ENCODE measurements around the gene CCDC18.
A peak's percentile ranks its signal among the peaks of the same experiment; 100 is the strongest.
"Not testable (repeated sequence)": the region's sequence is repeated elsewhere in the genome, so short reads cannot be mapped to it uniquely, and the experiment has no call there.

CCDC18 gene

GRCh38 chr1:93177991-93178390 is 2.5 kb upstream of the CCDC18 start:
- peak; percentile 56 for DNase-seq (ENCODE audit: low read depth)

GRCh38 chr1:93178418-93178817 is 2.1 kb upstream of the CCDC18 start:
- DNase-seq (ENCODE audit: low read depth), result peak; percentile 30

- DNase-seq (ENCODE audit: low read depth), result peak; percentile 99
These were observed 420 bp upstream of the CCDC18 start, which contains the start of gene TMED5 for GRCh38 chr1:93179886-93180722. TSS of gene TMED5 (minus strand) at chr1:93180413. CDS start at chr1:93180242, 171 bp downstream.

DNA sequence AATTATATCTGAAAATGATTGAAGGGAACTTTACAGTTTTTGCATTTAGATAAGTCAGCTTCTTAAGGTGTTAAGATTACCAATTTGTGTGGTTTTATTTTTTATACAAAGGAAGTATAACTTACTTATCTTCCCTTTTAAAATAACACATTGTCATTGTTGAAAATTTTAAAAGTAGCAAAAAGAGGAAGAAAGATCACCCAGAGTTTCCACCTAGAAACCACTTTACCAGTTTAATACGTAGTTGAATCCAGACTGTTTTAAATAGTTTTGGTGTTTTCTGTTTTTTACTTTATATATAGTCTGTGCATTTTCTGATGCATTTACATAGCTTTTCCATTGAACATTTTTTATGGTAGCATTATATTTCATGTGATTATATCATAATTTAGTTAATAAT is 6.1 kb downstream of the CCDC18 start:
- no peak for DNase-seq (ENCODE audit: low read depth)

GRCh38 chr1:93190432-93190831 is 9.9 kb downstream of the CCDC18 start:
- DNase-seq (ENCODE audit: low read depth), result no peak

DNA sequence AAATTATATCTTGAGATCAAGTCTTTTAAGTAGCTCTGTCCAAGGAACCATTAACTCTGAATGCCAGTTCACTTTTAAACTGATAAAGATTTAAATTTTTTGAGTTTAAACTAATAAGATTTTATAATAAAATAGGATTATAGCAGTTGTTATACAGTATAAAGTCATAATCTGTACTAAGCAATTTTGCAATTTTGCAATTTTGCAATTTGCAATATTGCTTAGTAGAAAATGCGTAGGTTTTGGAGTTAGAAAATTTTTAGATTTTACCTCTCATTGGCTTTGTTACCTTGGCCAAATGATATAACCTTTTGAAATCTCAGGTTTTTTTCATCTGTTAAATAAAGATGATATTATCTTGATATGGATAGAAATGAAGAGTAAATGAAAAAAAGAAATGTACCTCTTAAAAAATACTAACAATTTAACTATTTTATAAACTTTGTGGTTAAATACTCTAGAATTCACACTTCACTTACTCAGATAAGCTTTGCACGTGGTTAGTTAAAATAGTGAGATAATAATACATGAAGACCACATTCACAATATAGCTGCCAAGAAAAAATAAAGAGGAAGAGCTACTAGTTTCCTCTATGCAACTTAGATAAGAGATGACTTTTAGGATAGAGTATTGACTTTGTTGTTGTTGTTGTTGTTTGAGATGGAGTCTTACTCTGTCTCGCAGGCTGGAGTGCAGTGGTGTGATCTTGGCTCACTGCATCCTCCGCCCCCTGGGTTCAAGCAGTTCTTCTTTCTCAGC is 13.9 kb downstream of the CCDC18 start:
- DNase-seq (ENCODE audit: low read depth), result no peak

GRCh38 chr1:93196591-93196990 is 16.1 kb downstream of the CCDC18 start:
- peak; percentile 68 for DNase-seq (ENCODE audit: low read depth)

- no peak for DNase-seq (ENCODE audit: low read depth)
These were observed 18.6 kb downstream of the CCDC18 start for GRCh38 chr1:93199150-93199549.

- DNase-seq (ENCODE audit: low read depth), result peak; percentile 57
These were observed 19.6 kb downstream of the CCDC18 start for GRCh38 chr1:93200086-93200620.

DNA sequence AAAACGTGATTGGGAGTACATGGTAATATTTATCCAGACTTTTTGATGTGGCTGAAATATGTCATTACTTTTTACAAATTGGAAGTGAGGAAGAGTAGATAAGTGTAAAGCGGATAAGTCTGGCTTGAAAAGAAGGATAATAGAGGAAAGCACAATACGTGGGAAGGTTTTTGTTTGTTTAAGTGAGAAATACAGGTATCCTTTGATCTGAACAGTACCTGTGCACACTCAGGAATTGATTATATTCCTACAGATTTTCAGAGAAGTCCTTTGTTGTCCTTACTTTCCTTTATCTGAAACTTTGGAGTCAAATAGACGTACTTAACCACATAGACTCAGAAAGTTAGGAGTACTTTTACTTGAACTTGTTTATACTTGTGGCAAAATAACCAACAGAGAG is 20.2 kb downstream of the CCDC18 start:
- DNase-seq (ENCODE audit: low read depth), result no peak

- DNase-seq (ENCODE audit: low read depth), result no peak
These were observed 25.5 kb downstream of the CCDC18 start for GRCh38 chr1:93205892-93206566.

DNA sequence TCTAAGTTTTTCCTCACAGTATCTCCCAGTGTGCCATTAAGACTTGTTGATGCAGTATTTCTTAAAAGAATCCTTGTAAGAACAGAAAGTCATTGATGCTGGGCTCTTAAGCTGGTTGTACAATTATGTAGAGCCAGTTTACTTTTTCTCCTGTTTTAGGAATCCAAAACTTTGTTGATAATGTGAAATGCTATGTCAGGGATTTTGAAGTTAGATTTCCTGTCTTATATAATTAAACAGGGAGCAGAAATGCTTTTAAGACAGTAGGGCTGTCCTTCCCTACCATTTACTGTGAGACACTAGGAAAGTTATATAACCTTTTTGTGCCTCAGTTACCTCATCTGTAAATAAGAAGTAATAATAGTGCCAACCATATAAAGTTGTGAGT is 26.0 kb downstream of the CCDC18 start:
- no peak for DNase-seq (ENCODE audit: low read depth)

GRCh38 chr1:93207211-93207610 is 26.7 kb downstream of the CCDC18 start:
- DNase-seq (ENCODE audit: low read depth), result peak; percentile 21

DNA sequence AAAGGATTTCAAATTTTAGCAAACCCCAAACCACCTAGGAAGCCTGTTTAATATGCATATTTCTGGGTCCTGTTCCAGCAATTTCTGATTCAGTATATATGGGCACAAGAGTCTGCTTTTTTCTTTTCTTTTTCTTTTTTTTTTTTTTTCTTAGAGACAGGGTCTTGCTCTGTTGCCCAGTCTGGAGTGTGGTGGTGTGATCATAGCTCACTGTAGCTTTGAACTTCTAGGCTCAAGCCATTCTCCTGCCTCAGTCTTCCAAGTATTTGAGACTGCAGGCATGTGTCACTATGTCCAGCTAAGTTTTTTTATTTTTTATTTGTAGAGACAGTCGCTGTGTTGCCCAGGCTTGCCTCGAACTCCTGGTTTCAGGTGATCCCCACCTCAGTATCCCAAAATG is 34.8 kb downstream of the CCDC18 start:
- no peak for DNase-seq (ENCODE audit: low read depth)

- peak; percentile 87 for DNase-seq (ENCODE audit: low read depth)
These were observed 38.9 kb downstream of the CCDC18 start for GRCh38 chr1:93219443-93219842.

GRCh38 chr1:93220716-93221115 is 40.2 kb downstream of the CCDC18 start:
- DNase-seq (ENCODE audit: low read depth), result not testable (repeated sequence)

DNA sequence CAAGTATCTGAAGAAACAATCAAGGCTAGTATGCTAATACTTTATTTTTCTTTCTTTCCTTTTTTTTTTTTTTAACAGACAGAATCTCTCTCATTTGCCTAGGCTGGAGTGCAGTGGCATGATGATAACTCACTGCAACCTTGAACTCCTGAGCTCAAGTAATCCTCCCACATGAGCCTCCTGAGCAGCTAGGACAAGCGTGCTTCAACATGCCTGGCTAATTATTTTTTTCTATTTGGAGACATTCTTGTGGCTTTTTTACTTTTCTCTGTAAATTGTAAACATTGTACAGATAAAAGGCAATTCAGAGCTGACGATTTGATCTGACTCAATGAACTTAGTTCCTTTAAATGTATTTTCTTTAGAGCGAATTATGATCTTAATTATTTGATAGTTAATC is 41.4 kb downstream of the CCDC18 start:
- peak; percentile 77 for DNase-seq (ENCODE audit: low read depth)

DNA sequence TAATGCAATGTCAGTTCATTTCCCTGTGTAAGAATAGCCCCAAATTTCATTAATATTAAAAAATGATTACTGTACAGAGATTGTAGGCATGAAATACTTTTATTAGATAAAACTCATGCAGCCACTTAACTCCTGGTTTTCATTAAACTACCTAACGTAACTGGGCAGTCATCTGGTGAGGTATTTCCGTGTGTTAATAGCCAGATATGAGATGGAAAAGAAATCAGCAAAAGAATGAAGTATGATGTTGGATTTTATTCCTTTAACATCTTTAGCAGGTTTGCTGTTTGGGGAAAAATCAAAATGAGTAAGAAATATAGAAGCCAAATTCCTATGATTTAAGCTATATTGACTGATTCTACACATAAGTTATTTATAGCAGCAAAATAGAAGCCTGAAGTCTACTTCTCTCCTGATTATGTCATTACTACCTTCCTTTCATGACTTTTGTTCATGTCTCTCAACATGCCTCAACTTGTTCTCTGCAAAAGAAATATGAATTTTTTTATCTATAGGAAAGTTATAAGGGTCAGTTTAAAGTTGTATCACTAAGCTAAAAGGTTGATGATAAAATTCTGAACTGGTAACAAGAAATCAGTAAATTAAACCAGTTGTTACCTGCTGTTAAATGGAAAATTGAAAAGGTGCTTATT is 42.6 kb downstream of the CCDC18 start:
- DNase-seq (ENCODE audit: low read depth), result peak; percentile 12

- DNase-seq (ENCODE audit: low read depth), result no peak
These were observed 54.7 kb downstream of the CCDC18 start for GRCh38 chr1:93235261-93235660.

DNA sequence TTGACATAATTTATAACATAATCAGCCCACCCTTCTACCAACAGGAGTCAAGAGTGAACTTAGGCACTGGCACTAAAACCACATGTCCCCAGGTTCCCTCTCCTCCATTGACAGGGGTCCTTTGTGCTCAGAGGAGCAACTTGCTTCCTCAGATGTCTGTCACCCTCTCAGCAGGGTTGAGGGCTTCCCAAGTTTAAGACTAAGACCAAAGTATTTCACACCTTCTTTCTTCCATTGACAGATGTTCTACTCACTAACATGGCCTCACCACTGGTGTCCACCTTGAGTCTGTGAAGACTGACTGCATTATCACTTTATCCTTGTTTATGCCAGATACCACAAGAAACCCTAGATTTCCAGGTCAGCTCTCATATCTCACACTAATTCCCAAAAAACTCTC is 56.5 kb downstream of the CCDC18 start:
- no peak for DNase-seq (ENCODE audit: low read depth)

DNA sequence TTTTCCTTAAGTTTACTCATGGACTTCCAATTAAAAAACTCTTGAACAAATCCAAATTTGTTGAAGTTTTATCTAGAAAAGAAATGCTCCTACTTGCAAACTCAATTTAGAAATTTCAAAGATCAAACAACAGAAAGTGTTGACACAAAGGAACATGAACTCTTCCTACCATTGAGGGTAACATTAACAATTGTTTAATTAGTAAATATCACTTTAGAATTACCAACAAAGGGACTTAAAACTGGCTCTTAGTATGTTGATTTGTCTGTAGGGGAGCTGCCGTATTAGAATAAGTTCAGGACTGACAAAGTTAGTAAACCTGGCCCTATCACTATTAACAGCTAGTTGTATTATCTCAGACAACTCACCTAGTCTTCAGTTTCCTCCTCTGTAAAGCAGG is 57.9 kb downstream of the CCDC18 start:
- no peak for DNase-seq (ENCODE audit: low read depth)

DNA sequence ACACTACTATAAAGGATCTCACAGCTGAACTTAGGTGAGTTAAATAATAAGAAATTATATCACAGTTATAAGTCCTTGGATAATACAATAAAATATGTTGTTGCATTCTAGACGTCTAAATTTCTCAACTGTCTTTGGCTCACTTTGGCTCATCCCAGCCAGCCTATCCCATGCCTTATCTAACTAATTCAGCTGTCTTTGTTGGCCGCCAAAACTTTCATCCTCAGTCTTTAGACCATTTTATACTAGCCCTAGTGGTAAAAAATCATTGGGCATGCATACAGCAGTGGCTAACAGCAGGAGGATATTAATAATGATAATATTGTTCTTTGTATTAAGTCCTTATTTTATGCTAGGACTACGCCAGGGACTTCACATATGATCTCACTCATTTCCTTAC is 59.3 kb downstream of the CCDC18 start:
- no peak for DNase-seq (ENCODE audit: low read depth)
